Germinal center (tissue), 1 donor: ENCODE measurements around the gene ACOXL.
A peak's percentile ranks its signal among the peaks of the same experiment; 100 is the strongest.

Source experiments
- DNase-seq: peaks from one replicate; pipeline ENCODE4 v3.0.0; 2012; ENCODE audit warnings: mixed read lengths, low spot score

The ACOXL gene

GRCh38 chr2:110858135-110858725 is 125.9 kb downstream of the ACOXL start:
- DNase-seq, result peak; percentile 72

- DNase-seq, result no peak
Measured at GRCh38 chr2:110858993-110859701, 126.8 kb downstream of the ACOXL start.

GRCh38 chr2:110860630-110861029 is 128.3 kb downstream of the ACOXL start:
- DNase-seq, result no peak

GRCh38 chr2:110861616-110862260 is 129.4 kb downstream of the ACOXL start:
- DNase-seq, result no peak

GRCh38 chr2:110863726-110864125 is 131.4 kb downstream of the ACOXL start:
- DNase-seq, result no peak

GRCh38 chr2:110864176-110864575 is 131.8 kb downstream of the ACOXL start:
- DNase-seq, result no peak

- DNase-seq, result no peak
Measured at GRCh38 chr2:110864731-110865130, 132.4 kb downstream of the ACOXL start.

GRCh38 chr2:110865188-110865587 is 132.8 kb downstream of the ACOXL start:
- DNase-seq, result no peak

- DNase-seq, result no peak
Measured at GRCh38 chr2:110866045-110866444, 133.7 kb downstream of the ACOXL start.

GRCh38 chr2:110866466-110866865 is 134.1 kb downstream of the ACOXL start:
- DNase-seq, result no peak

GRCh38 chr2:110867078-110867477 is 134.7 kb downstream of the ACOXL start:
- DNase-seq, result no peak

GRCh38 chr2:110868971-110869370 is 136.6 kb downstream of the ACOXL start:
- DNase-seq, result no peak

GRCh38 chr2:110869472-110870446 is 137.4 kb downstream of the ACOXL start:
- DNase-seq, result no peak

GRCh38 chr2:110870545-110870944 is 138.2 kb downstream of the ACOXL start:
- no peak for DNase-seq

- no peak for DNase-seq
Measured at GRCh38 chr2:110871637-110872036, 139.3 kb downstream of the ACOXL start.

- DNase-seq, result no peak
Measured at GRCh38 chr2:110872521-110872920, 140.1 kb downstream of the ACOXL start.

- no peak for DNase-seq
Measured at GRCh38 chr2:110873056-110873502, 140.7 kb downstream of the ACOXL start.

- DNase-seq, result no peak
Measured at GRCh38 chr2:110873597-110874452, 141.5 kb downstream of the ACOXL start.

GRCh38 chr2:110874453-110875383 is 142.3 kb downstream of the ACOXL start:
- no peak for DNase-seq

GRCh38 chr2:110875384-110875725 is 143.0 kb downstream of the ACOXL start:
- no peak for DNase-seq
